Mesodermal cell (in vitro differentiated cells): ENCODE results near the gene CLPX.

Experiments used
- H3K27ac ChIP-seq: 2 replicates; pipeline ENCODE4 v1.7.0; 2013; ENCODE audit warnings: mild to moderate bottlenecking, low read depth, low read length, moderate library complexity; ENCODE audit not compliant: severe bottlenecking
- H3K36me3 ChIP-seq: 2 replicates; pipeline ENCODE4 v1.7.1; 2013; ENCODE audit warnings: mild to moderate bottlenecking, low read length, moderate library complexity; ENCODE audit not compliant: control insufficient read depth, insufficient read depth
- H3K4me1 ChIP-seq: one replicate; pipeline ENCODE4 v1.7.1; 2013; ENCODE audit warnings: mild to moderate bottlenecking, low read length; ENCODE audit not compliant: insufficient read depth, control insufficient read depth, poor library complexity, severe bottlenecking
- H3K4me3 ChIP-seq: 2 replicates; pipeline ENCODE4 v1.7.0; 2013; ENCODE audit warnings: low read length, control low read depth, mild to moderate bottlenecking; ENCODE audit not compliant: insufficient read depth, poor library complexity, severe bottlenecking; ENCODE audit errors: extremely low read depth
- H3K9me3 ChIP-seq: 2 replicates; pipeline ENCODE4 v1.7.1; 2013; ENCODE audit warnings: mild to moderate bottlenecking, low read length, moderate library complexity; ENCODE audit not compliant: control insufficient read depth
- WGBS, 2 experiments: methylation state at CpG; one replicate each; pipeline ENCODE4 v1.1.5; 2013; ENCODE audit warnings: missing lambda C conversion rate in 2 of 2; ENCODE audit not compliant: insufficient coverage in 2 of 2; 5-methylcytosine and 5-hydroxymethylcytosine counted together

CLPX gene

DNA sequence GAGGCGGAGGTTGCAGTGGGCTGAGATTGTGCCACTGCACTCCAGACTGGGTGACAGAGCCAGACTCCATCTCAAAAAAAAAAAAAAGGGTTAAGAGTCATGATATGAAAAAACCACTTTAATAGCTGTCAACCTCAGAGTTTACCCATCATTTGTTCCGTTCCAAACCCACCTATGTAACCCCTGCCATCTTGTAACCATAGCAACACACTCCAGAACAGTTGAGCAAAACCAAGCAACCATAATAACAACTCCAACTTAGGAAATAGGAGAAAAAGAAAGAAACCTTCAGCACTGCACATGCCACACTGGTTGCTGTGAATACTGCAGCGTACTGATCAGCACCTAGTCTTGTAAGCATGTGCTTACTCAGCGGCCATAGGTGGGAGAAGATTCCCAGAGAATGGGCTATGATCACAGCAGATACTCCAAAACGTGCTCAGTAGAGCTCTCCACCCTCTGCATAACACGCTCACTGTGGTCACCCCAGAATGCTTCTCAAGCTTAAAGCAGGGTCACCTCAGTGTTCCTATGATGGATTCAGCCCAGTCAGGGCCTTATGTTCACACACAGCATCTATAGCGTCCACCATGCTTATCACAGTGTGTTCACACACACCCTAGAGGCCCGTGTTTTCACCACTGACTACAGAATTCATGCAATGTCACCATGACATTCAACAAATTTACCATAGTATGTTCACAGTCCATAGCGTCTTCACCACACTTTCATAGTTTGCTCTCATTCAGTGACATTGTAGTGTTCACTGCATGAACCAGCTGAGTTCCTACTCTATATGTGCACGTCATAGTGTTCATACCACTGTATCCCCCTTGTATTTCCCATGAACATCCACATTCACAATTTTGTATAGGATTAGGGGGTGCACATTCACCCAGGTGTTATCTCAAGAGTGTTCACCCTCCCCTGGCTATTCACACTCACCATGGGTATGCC lies 32.7 kb upstream of the CLPX start:
- Histone ChIP-seq H3K36me3 (no peaks in the 10 kb centered on the region), H3K27ac (no peak overlapping the region), H3K4me1 (no peaks in the 10 kb centered on the region), H3K4me3 (no peak overlapping the region), H3K9me3 (no peaks in the 10 kb centered on the region)
- 75 to 83% methylated on average over 7 to 8 of the region's 10 CpGs for WGBS, 2 experiments

DNA sequence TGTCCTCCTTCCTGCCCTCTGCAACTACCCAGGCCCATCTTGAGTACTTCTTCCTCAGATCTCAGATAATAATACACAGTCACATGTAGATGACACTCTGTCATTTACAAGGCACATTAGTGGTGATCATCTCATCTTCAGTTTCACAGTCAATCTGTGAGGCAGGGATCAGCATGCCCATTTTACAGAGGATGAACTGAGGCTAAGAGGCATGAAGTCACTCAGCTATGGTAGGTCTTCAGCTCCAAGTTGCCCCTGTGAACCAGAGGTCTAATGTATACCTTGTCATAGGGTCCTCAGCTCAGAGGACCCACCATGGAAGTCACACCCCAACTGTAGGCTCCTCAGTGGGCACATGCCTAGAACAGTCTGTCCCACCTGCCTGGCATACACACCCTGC lies 30.4 kb upstream of the CLPX start:
- Histone ChIP-seq H3K9me3 (no peaks in the 10 kb centered on the region), H3K4me3 (no peak overlapping the region), H3K4me1 (no peaks in the 10 kb centered on the region), H3K27ac (no peak overlapping the region), H3K36me3 (no peaks in the 10 kb centered on the region)

DNA sequence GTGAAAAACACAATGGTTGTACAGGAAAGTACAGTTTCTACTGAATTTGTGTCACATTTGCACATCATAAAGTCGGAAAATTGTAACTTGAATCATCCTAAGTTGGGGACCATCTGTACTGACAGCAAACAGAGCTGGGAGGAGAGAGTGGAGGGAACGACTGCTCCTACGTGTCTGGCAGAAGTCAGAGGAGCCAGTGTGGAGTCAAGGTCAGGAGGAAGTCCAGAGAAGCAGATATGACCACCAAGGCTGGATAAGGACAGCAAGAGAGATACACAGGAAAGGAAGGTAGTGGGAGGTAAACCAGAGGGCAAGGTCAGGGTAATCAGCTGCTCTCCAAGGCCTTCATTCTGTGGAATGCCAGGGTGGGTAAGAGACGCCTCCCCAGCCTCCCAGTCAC lies 28.9 kb upstream of the CLPX start:
- 95 to 100% methylated on average over 3 of the region's 4 CpGs for WGBS, 2 experiments
- Histone ChIP-seq H3K36me3 (no peaks in the 10 kb centered on the region), H3K27ac (no peak overlapping the region), H3K9me3 (no peaks in the 10 kb centered on the region), H3K4me3 (no peak overlapping the region), H3K4me1 (peaks cover 3% of the 10 kb centered on the region)

DNA sequence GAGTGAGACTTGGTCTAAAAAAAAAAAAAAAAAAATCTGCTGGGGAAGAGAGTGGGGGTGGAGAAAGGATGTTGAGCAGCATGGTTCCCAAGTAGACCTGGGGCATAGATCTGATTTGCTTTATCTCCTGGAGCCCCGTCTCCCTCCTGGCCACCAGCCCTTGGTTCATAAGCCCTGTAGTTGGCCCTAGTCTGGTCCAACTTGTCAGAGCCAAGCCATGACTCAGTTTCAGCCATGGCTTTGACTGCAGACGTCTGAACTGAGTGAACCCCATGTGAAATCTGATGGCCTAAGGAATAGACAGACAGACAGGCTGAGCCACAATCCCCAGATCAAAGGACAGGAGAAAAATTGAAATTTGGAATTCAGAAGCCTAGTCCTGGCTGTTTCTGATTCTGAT lies 28.1 kb upstream of the CLPX start:
- Histone ChIP-seq H3K4me1 (peaks cover 6% of the 10 kb centered on the region), H3K4me3 (no peak overlapping the region), H3K36me3 (no peaks in the 10 kb centered on the region), H3K27ac (no peak overlapping the region), H3K9me3 (no peaks in the 10 kb centered on the region)
- WGBS, 2 experiments = 96% methylated on average over 2 of the region's 2 CpGs

DNA sequence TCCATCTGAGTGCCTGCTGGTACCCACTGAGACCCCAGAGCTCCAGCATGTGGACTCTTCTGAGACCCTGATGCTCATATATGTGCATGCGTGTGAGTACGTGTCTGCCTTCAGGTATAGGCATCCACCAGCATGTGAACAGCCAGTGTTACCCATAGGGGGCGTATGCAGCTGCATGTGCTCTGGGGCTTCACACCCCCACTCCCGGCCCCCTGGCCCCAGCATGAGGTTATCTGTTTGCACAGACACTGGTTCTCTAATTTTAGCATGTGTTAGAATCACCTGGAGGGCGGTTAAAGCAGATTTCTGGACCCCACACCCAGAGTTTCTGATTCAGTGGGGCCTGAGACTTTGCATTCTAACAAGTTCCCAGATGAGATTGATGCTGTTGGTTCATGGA lies 27.0 kb upstream of the CLPX start:
- no peak overlapping the region for H3K4me3 ChIP-seq
- WGBS, 2 experiments = 61 to 84% methylated on average over 5 of the region's 5 CpGs
- no peaks in the 10 kb centered on the region for H3K36me3 ChIP-seq
- peaks cover 6% of the 10 kb centered on the region for H3K4me1 ChIP-seq
- no peaks in the 10 kb centered on the region for H3K9me3 ChIP-seq
- no peak overlapping the region for H3K27ac ChIP-seq

DNA sequence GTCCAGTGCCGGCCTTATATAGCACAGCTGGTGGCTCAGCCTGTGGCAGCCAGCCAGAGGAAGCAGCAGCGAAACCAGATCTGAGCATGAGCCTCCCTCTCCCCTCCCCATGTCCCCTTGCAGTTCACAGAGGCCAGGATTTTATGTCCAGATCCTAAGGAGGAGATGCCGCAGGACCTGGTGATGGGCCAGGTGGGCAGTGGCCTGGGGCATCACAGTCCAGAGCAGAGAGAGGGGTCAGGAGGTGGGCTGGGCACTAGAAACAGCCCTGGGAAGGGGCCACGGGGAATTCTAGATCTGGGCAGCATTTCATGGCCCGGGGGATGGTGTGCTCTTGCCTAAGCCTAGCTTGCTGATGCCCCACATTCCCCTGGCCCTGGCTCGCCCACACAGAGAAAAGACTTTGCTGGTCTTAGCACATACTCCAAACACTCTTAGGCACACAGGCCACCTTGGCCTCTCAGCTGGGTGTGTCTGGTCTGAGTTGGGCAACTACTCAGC lies 26.4 kb upstream of the CLPX start:
- Histone ChIP-seq H3K4me3 (no peak overlapping the region), H3K36me3 (no peaks in the 10 kb centered on the region), H3K9me3 (no peaks in the 10 kb centered on the region), H3K27ac (no peak overlapping the region), H3K4me1 (peaks cover 6% of the 10 kb centered on the region)
- WGBS, 2 experiments = 72 to 95% methylated on average over 3 to 4 of the region's 6 CpGs

DNA sequence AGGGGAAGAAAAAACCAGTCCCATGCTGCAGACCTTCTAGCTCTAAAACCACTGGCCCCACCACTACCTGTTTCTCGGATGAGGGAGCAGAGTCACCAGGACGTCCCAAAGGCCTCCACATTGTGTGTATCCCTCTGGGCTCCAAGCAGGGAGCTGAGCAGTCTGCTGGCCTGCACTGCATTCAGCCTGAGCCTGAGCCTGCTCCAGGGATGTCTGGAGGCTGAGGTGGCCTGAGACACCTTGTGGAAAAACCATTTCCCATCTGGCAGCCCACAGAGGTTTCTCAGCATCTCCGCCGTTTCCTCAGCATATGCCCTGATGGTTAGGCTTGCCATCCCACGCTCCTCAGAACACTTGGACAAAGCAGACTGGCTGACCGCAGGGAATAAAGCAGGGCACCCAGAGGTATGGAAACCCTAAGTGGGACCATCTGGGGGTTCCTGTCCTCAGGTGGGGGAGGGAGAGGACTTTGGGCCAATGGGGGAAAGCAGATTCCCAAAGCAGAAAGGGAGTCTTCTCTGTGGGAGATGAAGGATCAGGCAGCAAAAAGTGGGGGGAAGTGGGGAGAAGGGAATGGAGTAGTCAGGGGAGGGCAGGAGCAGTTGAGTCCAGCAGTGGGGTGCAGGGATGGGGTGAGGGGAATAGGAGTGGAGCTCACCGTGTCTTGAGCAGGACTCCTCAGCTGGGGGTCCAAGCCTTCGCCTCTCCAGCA lies 25.8 kb upstream of the CLPX start, which contains the start of gene CILP:
TSS of gene CILP (minus strand) at position 704 of the 712 bp plus-strand sequence. CDS start 1,718 bp downstream, outside the sequence.
- WGBS, 2 experiments = 76 to 84% methylated on average over 4 to 7 of the region's 8 CpGs
- Histone ChIP-seq H3K36me3 (no peaks in the 10 kb centered on the region), H3K9me3 (no peaks in the 10 kb centered on the region), H3K4me1 (peaks cover 6% of the 10 kb centered on the region), H3K27ac (no peak within 1 kb of the TSS), H3K4me3 (no peak within 1 kb of the TSS)

DNA sequence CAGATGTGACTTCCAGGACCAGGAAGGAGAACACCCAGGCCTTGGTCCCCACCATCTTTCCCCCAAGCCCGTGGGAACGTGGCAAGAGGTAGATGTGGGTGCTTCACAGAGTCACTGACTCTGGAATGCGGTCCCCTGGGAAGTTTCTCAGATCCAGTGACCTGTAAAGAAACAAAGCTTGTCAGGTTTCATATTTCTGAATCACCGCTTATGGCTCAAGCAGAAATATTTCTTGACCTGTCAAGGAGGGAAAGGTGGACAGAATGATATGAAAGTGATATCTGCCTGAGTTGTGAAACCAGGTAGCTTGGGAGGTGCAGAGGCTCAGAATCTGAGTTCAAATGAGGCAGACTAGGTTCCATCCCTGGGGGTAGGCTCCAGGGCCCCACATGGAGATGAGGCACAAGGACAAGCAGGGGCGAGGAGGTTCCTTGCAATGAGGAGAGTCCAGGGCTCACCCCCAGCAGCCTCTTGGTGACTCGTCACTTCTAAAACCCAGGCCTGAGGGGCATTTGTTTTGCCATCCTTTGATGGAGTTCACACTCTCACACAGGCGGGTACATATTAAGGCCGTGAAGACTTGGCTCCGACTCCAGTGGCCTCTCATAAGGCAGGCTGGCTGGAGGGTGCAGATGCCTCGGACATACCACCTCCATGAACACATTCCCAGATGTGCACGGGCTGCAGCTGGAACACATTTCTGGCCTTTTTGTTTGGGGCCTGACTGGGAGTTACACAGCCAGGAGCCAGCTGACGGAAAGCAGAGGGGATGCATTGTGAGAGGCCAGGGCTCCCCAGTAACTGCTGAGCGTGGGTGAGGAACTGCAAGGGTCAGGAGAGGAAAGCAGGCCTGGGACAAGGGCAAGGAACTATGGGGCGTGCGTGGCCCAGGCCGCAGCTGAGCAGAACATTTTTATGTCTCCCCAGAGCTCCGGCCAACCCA lies 24.8 kb upstream of the CLPX start:
- 76 to 79% methylated on average over 10 to 15 of the region's 17 CpGs for WGBS, 2 experiments
- Histone ChIP-seq H3K4me1 (peaks cover 6% of the 10 kb centered on the region), H3K9me3 (no peaks in the 10 kb centered on the region), H3K4me3 (no peak overlapping the region), H3K36me3 (no peaks in the 10 kb centered on the region), H3K27ac (no peak overlapping the region)

DNA sequence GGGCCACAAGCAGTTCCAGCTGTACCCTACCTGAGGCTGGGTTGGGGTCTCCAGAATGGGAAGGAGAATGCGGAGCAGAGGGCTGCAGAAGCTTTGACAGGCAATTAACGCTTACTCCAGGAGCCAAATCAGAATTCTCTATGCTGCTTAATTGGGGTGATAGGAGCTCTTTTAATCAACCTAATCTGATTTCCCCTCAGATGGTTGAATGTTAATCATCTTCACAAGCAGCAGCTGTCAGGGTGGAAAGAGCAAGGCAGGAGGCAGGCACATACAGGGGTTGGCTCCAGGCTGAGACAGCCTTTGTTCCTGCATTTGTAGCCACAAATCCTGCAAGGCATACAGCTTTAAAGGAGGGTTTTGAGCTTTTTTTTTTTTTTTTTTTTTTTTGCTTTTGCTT lies 23.5 kb upstream of the CLPX start:
- H3K27ac ChIP-seq = peak overlapping the region; percentile 7
- H3K36me3 ChIP-seq = no peaks in the 10 kb centered on the region
- peaks cover 6% of the 10 kb centered on the region for H3K4me1 ChIP-seq
- H3K9me3 ChIP-seq = no peaks in the 10 kb centered on the region
- WGBS, 2 experiments = 83 to 86% methylated on average over 1 of the region's 2 CpGs
- no peak overlapping the region for H3K4me3 ChIP-seq

DNA sequence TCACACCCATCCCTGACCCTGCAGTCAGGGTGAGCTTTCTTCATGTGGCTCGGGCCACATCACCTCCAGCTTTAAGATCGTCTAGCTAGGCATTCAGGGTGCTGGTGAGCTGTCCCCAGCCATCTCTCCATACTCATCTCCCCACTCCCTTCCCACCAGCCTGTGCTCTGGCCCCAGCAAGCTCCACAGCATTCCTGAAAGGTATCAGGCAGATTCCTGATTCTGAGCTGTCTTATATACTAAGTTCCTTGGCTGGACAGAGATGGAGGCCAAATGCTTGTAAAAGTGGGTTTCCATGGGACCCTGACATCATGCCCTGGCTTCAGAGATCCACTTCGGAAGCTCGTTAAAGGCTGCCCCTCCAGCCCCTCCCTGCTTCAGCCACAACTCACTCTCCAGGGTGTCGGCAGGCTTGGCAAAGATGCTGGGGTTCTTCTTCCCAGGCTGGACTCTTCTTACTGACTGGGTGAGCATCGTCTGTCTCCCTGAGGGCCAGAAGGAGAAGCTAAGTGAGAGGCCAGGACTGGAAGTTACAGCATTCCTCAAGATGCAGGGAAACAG lies 22.2 kb upstream of the CLPX start:
- Histone ChIP-seq H3K4me3 (no peak overlapping the region), H3K9me3 (no peaks in the 10 kb centered on the region), H3K4me1 (peaks cover 6% of the 10 kb centered on the region), H3K27ac (no peak overlapping the region), H3K36me3 (no peaks in the 10 kb centered on the region)
- 92 to 96% methylated on average over 4 to 5 of the region's 6 CpGs for whole genome bisulfite sequencing, 2 experiments
